Putamen (tissue), 1 donor: ENCODE data around the gene NUP85.
A peak's percentile ranks its signal among the peaks of the same experiment; 100 is the strongest.
"Not testable (repeated sequence)": the region's sequence is repeated elsewhere in the genome, so short reads cannot be mapped to it uniquely, and the experiment has no call there.

Source experiments
- DNase-seq: peaks from one replicate; pipeline ENCODE4 v3.0.0-alpha.2; 2016; ENCODE audit warnings: low spot score

The NUP85 gene

GRCh38 chr17:75199886-75200618 is 5.4 kb upstream of the NUP85 start:
- no peak for DNase-seq

- DNase-seq = no peak
Observed at GRCh38 chr17:75205793-75206163, 299 bp downstream of the NUP85 start.

GRCh38 chr17:75207050-75207407 is 1.6 kb downstream of the NUP85 start:
- DNase-seq = not testable (repeated sequence)

GRCh38 chr17:75207760-75208159 is 2.3 kb downstream of the NUP85 start:
- DNase-seq = no peak

- DNase-seq = no peak
Observed at GRCh38 chr17:75208161-75208560, 2.7 kb downstream of the NUP85 start.

GRCh38 chr17:75209061-75209460 is 3.6 kb downstream of the NUP85 start:
- DNase-seq = no peak

GRCh38 chr17:75218131-75218530 is 12.7 kb downstream of the NUP85 start:
- DNase-seq = no peak

- no peak for DNase-seq
Observed at GRCh38 chr17:75219815-75220214, 14.3 kb downstream of the NUP85 start.

- no peak for DNase-seq
Observed at GRCh38 chr17:75225016-75225415, 19.5 kb downstream of the NUP85 start.

- no peak for DNase-seq
Observed at GRCh38 chr17:75227729-75228128, 22.2 kb downstream of the NUP85 start.

- peak; percentile 47 for DNase-seq
Observed at GRCh38 chr17:75228305-75228704, 22.8 kb downstream of the NUP85 start.

- DNase-seq = no peak
Observed at GRCh38 chr17:75228847-75229246, 23.4 kb downstream of the NUP85 start.

GRCh38 chr17:75231071-75231470 is 25.6 kb downstream of the NUP85 start:
- no peak for DNase-seq

GRCh38 chr17:75231741-75232464 is 26.4 kb downstream of the NUP85 start:
- DNase-seq = no peak

GRCh38 chr17:75232786-75233185 is 27.3 kb downstream of the NUP85 start:
- DNase-seq = no peak

GRCh38 chr17:75237100-75238014 is 31.9 kb downstream of the NUP85 start:
- no peak for DNase-seq

- no peak for DNase-seq
Observed at GRCh38 chr17:75238020-75238580, 32.6 kb downstream of the NUP85 start.

GRCh38 chr17:75238684-75239191 is 33.3 kb downstream of the NUP85 start:
- peak; percentile 42 for DNase-seq

GRCh38 chr17:75239214-75239613 is 33.7 kb downstream of the NUP85 start:
- no peak for DNase-seq

- DNase-seq = no peak
Observed at GRCh38 chr17:75239778-75240393, 34.4 kb downstream of the NUP85 start.

- peak; percentile 75 for DNase-seq
Observed at GRCh38 chr17:75240394-75241142, 35.1 kb downstream of the NUP85 start.
